ENCODE measurements around the gene MYO10.

The MYO10 gene

GRCh38 chr5:16976625-16977008 is 40.5 kb upstream of the MYO10 start:
- DNase-seq (ENCODE audit: extremely low read depth, low read depth): no peak
- H3K4me3 ChIP-seq (replicated peaks; ENCODE audit: low read depth, low read length): no peak overlapping the region
- no peak for TF ChIP-seq CTCF (IDR thresholded peaks at IDR 0.05; ENCODE audit: low read depth, low read length, missing control alignments)

GRCh38 chr5:16975950-16976624 is 40.0 kb upstream of the MYO10 start:
- TF ChIP-seq CTCF (IDR thresholded peaks at IDR 0.05; ENCODE audit: low read depth, low read length, missing control alignments): no peak
- no peak for DNase-seq (ENCODE audit: extremely low read depth, low read depth)

GRCh38 chr5:16974981-16975380 is 38.9 kb upstream of the MYO10 start:
- DNase-seq (ENCODE audit: extremely low read depth, low read depth): no peak
- no peak for TF ChIP-seq CTCF (IDR thresholded peaks at IDR 0.05; ENCODE audit: low read depth, low read length, missing control alignments)
- no peak overlapping the region for H3K4me3 ChIP-seq (replicated peaks; ENCODE audit: low read depth, low read length)

More at GRCh38 chr5:16975950-16976624, 40.0 kb upstream of the MYO10 start:
- no peak overlapping the region for H3K4me3 ChIP-seq (replicated peaks; ENCODE audit: low read depth, low read length)

- no peak for DNase-seq (ENCODE audit: extremely low read depth, low read depth)
- TF ChIP-seq CTCF (IDR thresholded peaks at IDR 0.05; ENCODE audit: low read depth, low read length, missing control alignments): no peak
These were observed 34.7 kb upstream of the MYO10 start for GRCh38 chr5:16970826-16971225.

GRCh38 chr5:16970260-16970659 is 34.2 kb upstream of the MYO10 start:
- no peak for DNase-seq (ENCODE audit: extremely low read depth, low read depth)
- no peak for TF ChIP-seq CTCF (IDR thresholded peaks at IDR 0.05; ENCODE audit: low read depth, low read length, missing control alignments)
- no peak overlapping the region for H3K4me3 ChIP-seq (replicated peaks; ENCODE audit: low read depth, low read length)

More at GRCh38 chr5:16970826-16971225, 34.7 kb upstream of the MYO10 start:
- H3K4me3 ChIP-seq (replicated peaks; ENCODE audit: low read depth, low read length): no peak overlapping the region

- DNase-seq (ENCODE audit: extremely low read depth, low read depth): no peak
- TF ChIP-seq CTCF (IDR thresholded peaks at IDR 0.05; ENCODE audit: low read depth, low read length, missing control alignments): no peak
- H3K4me3 ChIP-seq (replicated peaks; ENCODE audit: low read depth, low read length): no peak overlapping the region
These were observed 29.5 kb upstream of the MYO10 start for GRCh38 chr5:16965581-16965980.

GRCh38 chr5:16963821-16964220 is 27.7 kb upstream of the MYO10 start:
- DNase-seq (ENCODE audit: extremely low read depth, low read depth): no peak
- no peak overlapping the region for H3K4me3 ChIP-seq (replicated peaks; ENCODE audit: low read depth, low read length)
- no peak for TF ChIP-seq CTCF (IDR thresholded peaks at IDR 0.05; ENCODE audit: low read depth, low read length, missing control alignments)
